Middle frontal gyrus (tissue), 1 donor: Measurements from ENCODE around the gene ENTREP1.
"Not testable (repeated sequence)": the region's sequence is repeated elsewhere in the genome, so short reads cannot be mapped to it uniquely, and the experiment has no call there.

Experiments
- DNase-seq: peaks from one replicate; pipeline ENCODE4 v3.0.0-alpha.2; 2015; ENCODE audit warnings: low spot score; ENCODE audit errors: extremely low spot score

Gene ENTREP1

DNA sequence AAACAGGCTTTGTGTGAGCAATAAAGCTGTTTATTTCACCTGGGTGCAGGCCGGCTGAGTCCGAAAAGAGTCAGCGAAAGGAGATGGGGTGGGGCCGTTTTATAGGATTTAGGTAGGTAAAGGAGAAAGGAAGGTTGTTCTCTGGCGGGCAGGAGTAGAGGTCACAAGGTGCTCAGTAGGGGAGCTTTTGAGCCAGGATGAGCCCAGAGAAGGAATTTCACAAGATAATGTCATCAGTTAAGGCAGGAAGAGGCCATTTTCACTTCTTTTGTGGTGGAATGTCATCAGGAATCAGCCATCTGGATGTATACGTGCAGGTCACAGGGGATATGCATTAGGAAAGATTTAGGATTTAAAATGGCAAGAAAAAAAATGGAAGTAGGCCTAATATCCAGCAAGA, 84.9 kb downstream of the ENTREP1 start:
- DNase-seq, result not testable (repeated sequence)

DNA sequence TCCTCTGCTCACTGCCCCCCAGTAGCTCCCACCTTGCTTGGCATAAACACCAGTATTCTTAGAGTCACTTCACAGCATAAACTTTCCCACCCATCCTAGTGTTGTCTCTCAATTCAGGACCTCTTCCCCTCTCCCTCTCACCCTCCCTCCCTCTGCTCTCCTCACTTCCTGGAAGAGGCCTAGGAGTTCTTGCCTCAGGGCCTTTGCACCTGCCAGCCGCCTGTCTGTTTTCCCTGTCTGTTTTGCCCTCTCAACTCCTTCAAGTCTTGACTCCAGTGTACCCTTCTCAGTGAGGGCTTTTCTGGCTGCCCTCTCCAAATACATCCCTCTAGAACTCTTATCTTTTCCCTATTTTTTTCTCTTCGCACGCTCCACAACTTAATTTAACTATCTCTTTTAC, 86.2 kb downstream of the ENTREP1 start:
- no peak for DNase-seq

DNA sequence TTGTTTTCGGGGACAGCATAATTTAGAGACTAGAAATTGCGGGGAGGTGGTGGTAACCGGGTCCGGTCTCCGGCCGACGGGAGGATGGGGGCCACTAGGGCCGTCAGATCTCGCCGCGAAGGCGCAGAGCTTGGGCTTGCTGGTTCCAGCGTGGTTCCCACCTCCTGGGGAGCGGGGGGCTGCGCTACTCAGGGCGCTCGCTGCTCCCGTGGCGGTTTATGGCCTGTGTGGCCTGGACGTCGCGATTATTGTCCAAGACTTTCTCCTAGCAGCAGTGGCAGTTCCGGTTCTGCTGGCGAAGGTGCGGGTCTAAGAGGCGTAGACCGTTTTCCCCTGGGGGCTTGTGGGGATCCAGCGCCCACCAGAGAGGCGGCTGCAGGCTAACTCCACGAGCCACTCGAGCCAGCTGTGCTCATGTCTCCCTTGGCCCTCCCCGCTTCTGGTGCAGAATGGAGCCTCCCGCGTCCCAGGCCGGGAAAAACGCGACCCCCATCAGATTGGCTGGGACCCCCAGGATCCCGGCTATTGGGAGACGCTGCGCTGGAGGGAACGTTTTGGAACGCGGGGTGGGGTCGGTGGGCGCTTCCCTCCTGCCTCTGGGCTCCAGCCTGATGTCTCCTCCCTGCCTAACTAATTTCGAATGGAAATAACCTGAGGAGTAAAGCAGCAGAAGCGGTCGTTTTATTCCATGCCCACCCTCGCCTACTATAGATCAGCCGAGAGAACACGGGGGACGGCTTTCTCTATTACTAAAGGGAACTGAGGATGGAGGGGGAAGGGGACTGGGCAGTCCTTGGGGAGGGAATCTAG, 87.1 kb downstream of the ENTREP1 start:
- DNase-seq, result no peak

DNA sequence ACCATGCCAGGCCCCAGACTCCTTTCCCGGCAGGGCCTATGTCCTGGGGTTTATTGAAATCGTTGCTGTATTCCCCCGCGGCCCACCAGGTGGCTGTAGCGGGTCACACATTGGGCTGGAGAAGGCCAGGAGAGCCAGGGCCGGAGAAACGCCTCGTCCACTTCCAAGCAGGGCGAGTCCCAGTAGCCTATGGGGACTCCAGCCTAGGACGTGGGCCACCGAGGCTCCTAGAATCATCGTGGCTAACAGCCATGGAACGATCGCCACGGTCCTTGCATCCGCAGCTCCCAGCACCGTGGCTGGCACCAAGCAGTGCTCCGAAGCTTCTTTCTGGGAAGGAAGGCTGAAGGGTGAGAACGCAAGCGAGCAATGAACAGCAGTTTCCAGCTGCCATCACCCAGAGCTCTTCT, 87.7 kb downstream of the ENTREP1 start:
- DNase-seq, result no peak

DNA sequence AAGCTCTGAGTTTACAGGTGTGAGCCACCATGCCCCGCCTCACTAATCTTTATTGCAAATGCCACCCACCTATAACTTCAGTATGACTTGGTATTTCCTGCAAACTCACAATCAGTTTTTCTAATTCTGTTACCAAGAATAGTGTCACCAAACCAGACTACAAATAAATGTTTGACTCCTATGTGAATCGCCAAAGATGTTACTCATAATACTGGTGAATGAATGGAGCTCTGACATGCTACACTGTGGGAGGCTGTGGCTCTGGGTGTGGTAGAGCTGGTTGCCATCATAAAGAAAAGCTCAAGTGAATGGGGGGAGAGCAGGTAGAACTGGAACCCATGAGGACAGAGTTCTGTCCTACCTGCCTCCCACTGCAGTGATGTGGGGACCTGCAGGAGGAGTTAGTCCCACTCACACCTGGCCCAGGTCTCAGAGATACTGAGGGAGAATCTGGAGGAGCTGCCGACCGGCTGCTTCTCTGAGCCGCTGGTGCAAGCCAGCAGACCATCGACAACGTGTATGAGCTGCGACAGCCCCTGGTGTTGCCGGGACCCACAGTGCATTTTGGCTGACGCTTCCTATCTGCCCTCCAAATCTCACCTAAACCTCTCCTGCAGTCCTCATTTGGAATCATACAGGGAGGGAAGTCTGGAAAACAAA, 95.7 kb downstream of the ENTREP1 start:
- no peak for DNase-seq

DNA sequence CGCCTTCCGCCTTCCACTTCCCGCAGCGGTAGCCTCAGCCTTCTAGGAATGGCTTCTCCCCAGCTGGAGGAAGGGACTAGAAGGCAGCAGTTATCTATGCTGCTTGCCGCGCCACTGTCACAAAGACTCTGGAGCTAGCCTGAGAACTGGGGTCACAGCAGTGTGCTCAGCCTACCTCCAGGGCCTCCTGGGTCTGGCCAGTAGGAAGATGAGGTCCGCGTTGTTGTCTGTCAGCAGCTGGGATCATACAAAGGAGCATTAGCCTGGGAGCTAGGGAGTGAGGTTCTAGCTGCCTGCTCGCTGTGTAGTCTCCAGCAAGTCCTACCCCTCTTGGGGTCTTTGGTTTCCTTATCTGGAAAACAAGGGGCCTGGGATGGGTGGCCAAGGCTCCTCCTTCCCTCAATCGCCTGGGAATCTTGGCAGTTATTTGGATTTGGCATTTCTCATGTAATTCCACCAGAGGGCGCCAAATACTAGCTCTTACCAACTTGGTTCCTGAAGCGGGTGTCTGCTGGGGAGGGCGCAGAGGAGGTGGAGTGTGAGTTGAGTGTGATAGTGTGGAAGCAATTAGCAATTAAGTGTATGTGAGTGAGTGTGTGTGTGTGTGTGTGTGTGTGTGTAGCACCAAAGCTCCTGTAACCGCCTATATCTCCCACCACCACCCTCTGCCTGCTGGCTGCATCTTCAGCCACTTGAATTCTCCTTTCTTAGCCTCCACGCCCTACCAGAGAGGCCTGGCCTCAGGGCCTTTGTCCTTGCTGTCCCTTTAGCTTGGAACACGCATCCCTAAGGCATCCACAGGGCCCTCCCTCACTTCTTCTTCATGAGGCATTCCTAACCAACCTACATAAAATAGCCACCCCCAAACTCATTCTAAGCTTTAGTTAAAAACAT, 97.1 kb downstream of the ENTREP1 start:
- peak; percentile 68 for DNase-seq

DNA sequence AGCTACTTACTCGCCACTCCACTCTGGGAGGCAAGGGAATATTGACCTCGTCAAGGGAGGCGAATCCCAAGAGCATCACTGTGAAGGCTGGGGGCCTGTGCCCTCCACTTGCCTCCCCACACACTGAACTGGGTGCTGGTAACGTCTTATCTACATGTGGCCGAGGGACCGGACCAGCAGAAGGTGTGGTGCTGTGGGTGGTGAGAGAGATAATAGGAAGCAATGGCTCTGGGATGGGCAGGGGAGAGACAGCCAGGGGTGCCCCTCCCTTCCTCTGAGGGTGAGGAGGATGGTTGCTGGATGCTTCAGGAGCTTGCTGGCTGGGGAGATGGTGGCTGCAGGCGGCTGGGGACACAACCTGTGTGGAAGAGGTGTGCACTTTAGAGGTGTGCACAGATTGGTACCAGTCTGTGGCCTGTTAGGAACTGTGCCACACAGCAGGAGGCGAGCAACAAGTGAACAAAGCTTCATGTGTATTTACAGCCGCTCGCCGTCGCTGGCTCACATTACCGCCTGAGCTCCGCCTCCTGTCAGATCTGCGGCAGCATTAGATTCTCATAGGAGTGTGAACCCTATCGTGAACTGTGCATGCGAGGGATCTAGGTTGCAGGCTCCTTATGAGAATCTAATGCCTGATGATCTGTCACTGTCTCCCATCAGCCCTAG, 100.3 kb downstream of the ENTREP1 start:
- DNase-seq, result no peak

DNA sequence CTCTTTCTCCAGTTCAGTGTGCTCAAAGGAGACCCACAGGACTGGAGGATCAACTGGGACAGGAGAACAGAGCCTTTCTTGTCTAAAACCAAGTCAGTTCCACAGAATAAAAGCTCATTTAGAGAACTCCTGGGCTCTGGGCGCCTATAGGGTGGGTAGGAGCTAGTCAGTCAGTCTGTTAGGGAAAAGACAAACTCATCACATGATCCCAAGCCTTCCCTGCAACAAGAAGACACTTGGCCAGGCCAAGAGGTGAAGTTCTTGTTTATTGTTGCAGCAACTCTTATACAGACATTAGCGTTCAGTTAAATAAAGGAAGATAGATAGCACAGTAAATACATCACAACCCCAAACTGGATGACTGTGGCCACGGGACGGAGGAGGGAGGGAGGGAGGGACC, 102.3 kb downstream of the ENTREP1 start:
- no peak for DNase-seq

DNA sequence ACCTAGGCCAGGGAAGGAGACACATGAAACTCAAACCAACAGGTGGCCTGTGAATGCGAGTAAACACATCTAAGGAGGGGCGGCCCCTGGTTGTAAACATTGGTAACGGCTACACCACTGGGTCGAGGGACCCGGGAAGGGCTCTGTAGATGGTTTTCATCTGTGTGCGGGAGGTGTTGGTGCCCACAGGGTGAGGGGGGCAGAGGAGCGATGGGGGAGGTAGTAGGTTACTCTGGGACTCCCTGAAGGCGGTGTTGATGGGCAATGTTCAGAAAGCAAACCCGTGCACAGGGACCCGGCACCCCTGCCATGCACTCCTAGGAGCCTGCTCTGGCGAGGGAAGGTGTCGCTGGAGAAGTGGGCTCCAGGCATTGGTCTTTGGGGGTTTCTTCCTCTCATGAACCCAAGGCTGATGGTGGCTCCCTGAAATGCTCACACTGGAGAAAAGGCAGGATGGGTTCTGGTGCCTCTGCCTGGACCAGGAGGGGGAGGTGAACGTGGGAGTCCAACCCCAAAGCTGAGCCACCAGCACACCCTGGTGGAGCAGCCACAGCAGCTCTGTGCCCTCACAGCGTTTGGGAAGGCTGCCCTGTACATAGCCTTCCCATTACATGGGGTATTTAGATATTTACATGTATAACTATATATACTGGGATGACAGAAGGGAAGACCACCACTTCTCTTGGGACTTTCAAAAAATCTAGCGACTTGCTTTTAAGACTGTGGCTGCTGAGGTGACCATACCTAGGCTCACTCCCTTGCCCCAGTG, 103.2 kb downstream of the ENTREP1 start:
- no peak for DNase-seq

DNA sequence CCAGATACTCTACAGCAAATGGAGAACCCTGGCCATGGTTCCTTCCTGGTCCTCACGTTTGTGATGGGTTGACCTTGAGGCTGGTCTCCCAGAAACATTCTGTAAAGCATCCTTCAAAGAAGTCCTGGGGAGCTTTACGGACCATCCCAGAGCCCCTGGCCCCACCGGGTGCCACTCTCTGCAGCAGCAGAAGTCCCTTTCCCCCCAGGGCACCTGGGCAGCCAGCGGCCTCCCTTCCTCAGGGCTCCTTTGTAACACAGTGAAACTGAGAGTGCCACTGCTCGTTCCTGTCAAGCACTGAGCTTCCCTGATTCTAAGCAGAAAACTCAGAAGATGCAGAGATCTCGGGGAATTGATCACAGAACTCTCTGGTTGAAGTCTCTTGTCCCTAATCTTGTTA, 104.3 kb downstream of the ENTREP1 start:
- DNase-seq, result no peak

DNA sequence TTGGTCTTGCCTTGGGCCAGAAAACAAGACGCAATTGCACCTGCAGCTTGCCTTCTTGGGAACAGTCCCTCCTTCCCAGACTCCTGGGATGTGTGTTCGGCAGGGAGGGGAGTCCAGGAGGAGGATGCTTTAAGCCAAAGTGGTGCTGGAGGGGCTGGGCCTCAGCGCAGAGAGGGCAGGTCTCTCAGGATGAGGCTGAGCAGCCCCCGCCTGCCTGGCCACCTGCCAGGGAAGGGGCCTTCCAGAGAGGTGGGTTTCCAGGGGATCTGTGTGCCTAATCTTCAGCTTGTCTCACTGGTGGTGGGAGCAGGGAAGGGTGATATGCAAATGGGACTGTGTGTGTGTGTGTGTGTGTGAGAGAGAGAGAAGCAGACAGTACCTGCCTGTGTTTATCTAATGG, 105.2 kb downstream of the ENTREP1 start:
- DNase-seq, result no peak

DNA sequence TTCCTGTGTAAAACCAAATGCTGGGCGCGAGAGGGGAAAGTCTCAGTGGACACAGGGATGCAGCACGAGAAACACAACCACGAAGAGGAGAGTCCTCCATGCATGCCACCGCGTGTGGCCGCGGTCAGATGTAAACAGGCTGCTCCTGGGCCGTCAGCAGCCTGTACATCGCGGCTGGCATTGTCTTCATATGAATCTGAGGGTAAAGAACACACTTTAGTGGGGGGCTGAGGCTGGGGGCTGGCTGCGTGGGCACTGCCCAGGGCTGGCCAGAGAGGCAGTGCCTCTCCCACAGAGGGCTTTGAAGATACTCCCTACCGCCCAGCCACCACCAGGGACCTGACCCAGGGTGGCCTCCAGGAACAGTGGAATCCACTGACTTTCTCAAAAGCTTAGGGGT, 106.2 kb downstream of the ENTREP1 start:
- no peak for DNase-seq

DNA sequence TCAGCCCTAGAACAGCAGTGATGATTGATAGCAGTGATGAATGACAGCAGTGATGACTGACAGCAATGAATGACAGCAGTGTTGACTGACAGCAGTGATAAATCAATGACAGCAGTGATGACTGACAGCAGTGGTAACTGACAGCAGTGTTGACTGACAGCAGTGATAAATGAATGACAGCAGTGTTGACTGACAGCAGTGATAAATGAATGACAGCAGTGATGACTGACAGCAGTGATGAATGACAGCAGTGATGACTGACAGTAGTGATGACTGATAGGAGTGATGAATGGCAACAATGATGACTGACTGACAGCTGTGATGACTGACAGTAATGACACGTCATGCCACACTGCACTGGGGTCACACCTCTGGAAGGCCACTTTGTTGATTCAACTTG, 106.8 kb downstream of the ENTREP1 start:
- no peak for DNase-seq

DNA sequence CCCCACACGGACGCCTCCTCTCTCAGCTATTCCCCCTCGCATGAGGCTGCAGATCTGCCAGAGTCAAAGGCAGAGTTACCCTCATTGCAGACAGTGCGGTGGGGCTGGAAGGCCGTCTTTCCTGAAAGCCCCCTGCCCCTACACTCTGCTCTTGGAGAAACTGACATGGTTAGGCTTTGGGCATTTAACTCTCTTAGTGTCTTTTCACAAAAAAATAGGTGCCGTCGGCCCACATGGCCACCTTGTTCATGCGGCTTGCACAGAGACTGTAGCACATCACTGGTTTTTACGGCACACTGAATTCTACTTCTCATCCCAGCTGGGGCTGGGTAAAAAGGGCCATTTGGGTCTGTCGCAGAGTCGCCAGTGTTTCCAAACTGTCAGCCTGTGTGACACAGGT, 107.6 kb downstream of the ENTREP1 start:
- DNase-seq, result no peak

DNA sequence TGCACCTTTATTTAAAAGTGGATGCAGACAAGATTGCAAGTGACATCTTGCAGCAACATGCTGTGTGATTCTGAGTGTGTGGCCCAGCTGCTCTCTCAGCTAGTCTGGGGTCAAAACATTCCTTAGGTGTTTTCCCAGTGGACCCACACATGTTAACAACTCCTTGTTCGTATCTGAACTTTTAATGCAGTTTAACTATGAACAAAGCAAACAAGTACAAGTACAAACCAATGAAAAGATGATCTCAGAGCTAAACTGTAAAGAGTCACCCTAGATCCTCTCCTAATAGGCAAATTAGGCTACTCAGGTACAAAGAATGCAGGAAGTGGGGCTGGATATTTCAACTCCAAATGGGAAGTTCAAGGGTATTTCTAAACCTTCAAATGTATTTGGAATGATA, 108.4 kb downstream of the ENTREP1 start:
- DNase-seq, result no peak

DNA sequence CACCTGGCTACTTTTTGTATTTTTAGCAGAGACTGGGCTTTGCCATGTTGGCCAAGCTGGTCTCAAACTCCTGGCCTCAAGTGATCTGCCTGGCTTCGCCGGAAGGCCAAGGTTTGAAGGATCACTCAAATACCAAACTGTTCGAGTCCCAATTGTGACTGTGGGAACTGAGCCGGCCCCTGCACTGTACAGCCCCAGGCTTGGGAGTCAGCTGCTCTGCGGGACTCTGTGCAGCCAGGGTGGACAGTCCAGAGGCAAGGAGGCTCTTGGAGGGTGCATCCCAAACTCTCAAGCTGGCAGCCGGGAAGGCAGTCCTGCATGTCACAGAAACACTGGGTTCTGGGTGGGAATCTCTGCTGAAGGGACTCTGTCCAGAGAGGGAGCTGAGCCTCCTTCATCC, 109.0 kb downstream of the ENTREP1 start:
- DNase-seq, result no peak

DNA sequence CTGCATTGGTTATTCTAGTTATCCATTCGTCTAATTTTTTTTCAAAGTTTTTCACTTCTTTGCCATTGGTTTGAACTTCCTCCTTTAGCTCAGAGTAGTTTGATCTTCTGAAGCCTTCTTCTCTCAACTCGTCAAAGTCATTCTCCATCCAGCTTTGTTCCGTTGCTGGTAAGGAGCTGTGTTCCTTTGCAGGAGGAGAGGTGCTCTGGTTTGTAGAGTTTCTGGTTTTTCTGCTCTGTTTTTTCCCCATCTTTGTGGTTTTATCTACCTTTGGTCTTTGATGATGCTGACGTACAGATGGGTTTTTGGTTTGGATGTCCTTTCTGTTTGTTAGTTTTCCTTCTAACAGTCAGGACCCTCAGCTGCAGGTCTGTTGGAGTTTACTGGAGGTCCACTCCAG, 114.6 kb downstream of the ENTREP1 start:
- DNase-seq, result not testable (repeated sequence)

DNA sequence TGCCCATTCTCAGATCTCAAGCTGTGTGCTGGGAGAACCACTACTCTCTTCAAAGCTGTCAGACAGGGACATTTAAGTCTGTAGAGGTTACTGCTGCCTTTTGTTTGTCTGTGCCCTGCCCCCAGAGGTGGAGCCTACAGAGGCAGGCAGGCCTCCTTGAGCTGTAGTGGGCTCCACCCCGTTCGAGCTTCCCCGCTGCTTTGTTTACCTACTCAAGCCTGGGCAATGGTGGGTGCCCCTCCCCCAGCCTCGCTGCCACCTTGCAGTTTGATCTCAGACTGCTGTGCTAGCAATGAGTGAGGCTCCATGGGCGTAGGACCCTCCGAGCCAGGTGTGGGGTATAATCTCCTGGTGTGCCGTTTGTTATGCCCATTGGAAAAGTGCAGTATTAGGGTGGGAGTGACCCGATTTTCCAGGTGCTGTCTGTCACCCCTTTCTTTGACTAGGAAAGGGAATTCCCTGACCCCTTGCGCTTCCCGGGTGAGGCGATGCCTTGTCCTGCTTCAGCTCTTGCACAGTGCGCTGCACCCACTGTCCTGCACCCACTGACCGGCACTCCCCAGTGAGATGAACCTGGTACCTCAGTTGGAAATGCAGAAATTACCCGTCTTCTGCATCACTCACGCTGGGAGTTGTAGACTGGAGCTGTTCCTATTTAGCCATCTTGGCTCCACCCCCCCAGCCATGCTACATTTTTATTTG, 115.4 kb downstream of the ENTREP1 start:
- not testable (repeated sequence) for DNase-seq
